ENCODE results near the gene VPS37B.
"Not testable (repeated sequence)": the region's sequence is repeated elsewhere in the genome, so short reads cannot be mapped to it uniquely, and the experiment has no call there.

The VPS37B gene

GRCh38 chr12:122905258-122905657 is 9.3 kb upstream of the VPS37B start:
- not testable (repeated sequence) for DNase-seq (ENCODE audit: low spot score)

DNA sequence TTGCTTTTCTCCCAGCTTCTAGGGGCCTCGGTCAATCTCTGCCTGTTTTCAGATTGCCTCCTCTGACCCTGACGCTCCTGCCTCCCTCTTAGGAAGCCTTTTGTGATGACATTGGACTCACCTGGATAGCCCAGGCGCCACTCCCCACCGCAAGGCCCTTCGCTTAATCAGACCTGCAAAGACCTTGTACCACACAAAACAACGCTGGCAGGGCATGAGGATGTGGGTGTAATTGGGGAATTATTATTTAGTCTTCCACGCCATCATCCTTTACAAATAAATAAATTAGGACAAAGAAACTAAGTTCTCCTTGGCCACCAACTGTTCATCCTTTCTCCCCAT is 7.7 kb upstream of the VPS37B start:
- no peak for DNase-seq (ENCODE audit: low spot score)

GRCh38 chr12:122902854-122903692 is 7.1 kb upstream of the VPS37B start:
- no peak for DNase-seq (ENCODE audit: low spot score)

GRCh38 chr12:122899887-122900286 is 4.0 kb upstream of the VPS37B start:
- DNase-seq (ENCODE audit: low spot score): no peak

GRCh38 chr12:122896662-122897061 is 738 bp upstream of the VPS37B start:
- DNase-seq (ENCODE audit: low spot score): no peak

GRCh38 chr12:122895320-122895703 is 612 bp downstream of the VPS37B start:
- no peak for DNase-seq (ENCODE audit: low spot score)

DNA sequence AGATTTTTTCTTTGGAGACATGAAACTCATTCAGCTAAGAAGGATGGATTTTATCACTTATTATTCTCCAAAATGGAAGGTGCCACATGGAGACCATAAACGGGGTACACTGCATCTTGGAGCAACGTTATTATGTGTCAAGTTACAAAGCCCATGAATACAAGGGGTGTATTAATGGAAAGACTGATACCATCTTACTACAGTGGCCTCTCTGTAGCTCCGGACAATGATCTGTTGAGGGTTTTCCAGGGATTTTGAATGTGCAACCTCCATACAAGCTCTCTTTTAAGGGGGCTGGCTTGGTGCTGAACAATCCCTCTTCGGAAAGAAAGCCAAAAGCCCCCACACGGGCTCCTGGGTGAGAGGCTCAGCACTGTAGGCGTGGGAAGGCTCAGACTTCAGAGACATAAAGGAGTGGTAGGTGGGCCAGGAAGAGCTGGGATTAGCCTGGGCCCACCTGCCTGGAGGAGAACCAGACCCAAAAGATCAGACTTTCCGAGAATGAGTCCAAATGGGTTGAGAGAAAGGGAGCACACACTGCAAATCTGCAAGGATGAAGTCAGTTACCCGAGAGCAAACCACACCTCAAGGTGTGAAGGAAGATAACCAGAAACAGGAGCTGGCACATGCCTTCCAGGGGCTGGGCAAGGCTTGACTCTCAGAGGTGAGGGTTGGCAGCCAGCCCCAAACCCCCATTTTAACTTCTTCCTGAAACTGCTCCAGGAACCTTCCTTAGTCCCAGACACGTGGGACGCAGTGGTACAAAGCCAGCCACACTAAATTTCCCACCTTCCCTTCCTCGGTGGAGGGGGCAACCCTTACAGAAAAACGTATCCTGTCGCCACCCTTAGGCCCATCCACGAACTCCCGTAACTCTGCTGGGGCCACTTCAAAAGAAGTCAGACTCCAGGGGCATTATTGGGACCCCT is 1.5 kb downstream of the VPS37B start:
- DNase-seq (ENCODE audit: low spot score): no peak

DNA sequence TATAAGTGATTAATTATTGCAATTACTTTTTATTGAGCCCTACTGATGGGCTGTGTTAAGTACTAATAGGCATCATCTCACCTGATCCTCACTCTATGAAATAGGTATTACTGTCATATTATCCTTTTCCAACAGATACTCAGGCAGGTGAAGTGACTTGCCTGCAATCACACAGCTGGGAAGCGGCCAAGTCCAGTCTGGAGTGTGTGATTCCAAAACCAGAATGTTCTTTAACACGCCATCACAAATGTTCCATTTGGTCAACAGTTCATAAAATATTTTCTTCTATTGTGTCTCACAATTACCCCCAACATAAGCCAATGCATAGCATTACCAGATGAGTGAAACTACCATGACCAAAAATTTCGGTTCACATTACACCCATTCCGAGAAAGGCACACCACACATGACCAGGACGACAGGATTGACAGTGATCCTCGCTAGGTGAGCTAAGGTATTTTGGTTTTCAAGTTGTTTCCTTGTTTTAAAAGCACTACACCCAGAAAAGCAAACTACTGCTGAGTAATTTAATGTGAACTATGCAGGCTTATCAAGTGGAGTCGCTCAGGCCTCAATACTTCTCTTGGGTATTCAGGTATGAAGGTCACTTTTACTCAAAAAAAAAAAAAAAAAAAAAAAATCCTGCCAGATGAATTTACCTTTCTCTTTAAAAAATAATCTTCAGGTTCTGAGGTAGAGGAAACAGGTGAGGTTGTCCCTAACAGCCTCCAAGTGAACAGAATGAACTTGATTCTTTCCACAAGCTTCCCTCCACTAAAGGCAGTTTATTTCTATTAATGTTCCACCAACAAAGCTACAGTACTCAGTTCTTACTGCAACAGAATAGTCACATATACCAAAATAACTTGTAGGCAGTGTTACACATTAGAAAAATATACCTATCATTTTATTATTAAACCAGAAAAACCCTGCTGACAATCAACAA is 2.4 kb downstream of the VPS37B start:
- DNase-seq (ENCODE audit: low spot score): no peak

DNA sequence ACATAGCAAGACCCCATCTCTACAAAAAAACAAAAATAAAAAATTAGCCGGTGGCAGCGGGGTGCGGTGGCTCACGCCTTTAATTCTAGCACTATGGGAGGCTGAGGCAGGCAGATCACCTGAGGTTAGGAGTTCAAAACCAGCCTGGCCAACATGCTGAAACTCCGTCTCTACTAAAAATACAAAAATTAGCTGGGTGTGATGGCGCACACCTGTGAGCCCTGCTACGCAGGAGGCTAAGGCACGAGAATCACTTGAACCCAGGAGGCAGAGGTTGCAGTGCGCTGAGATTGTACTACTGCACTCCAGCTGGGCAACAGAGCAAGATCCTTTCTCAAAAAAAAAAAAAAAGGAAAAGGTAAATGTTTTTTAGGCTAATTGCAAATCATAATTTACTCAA is 3.2 kb downstream of the VPS37B start:
- DNase-seq (ENCODE audit: low spot score): not testable (repeated sequence)

DNA sequence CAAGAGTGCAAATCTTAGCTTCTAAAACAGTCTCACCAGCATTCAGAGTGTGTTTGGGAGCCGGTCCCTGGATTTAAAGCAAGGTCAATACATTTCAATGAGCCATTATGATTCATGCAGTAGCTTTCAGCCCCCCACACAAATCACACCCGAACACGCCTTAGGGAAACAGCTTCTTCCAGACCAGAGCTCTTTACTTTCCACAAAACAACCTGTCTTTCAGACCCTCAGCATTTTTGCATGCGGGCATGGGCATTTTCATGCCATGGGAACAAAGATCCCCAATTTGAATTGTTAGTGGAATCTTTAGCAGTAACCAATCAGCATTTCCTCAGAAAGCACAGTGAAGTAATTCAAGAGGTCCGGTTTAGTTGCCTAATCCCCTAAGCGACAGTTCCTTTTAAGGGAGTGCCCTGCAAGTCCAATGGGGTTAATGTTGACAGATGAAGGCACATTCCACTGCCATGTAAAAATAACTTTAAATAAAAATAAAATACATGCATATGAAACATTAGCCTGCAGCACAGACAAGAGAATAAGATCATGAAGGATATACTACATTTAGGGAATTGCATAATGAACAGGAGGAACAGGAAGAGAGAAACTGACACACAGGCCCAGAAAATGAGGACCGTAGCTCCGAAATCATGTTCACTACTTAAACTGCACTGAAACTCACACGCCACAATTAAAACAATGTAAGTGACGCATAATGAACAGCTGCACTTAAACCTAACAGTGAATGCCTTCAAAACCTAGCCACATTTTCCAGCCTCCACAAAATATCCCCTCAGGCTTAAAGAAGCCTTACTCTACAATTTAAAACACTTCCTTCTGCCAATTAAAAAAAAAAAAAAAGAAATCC is 4.0 kb downstream of the VPS37B start:
- no peak for DNase-seq (ENCODE audit: low spot score)

- no peak for DNase-seq (ENCODE audit: low spot score)
Measured at GRCh38 chr12:122889761-122890520, 6.0 kb downstream of the VPS37B start.

GRCh38 chr12:122888232-122888752 is 7.6 kb downstream of the VPS37B start:
- DNase-seq (ENCODE audit: low spot score): peak; percentile 77

DNA sequence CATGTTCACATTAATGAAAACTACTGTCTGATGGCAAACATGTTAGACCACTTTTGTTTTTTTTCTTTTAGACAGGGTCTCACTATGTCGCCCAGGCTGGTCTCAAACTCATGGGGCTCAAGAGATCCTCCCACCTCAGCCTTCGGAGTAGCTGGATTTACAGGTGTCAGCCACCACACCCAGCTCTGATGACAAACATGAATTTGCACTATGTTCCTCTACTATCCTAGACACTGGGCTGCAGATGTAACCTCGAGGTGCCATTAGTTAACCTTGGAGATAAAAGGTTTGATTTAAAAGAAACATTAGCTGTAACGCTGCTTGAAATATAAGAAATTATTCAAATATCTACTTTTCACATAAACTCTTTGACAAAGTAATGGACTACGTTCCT is 8.1 kb downstream of the VPS37B start:
- no peak for DNase-seq (ENCODE audit: low spot score)

DNA sequence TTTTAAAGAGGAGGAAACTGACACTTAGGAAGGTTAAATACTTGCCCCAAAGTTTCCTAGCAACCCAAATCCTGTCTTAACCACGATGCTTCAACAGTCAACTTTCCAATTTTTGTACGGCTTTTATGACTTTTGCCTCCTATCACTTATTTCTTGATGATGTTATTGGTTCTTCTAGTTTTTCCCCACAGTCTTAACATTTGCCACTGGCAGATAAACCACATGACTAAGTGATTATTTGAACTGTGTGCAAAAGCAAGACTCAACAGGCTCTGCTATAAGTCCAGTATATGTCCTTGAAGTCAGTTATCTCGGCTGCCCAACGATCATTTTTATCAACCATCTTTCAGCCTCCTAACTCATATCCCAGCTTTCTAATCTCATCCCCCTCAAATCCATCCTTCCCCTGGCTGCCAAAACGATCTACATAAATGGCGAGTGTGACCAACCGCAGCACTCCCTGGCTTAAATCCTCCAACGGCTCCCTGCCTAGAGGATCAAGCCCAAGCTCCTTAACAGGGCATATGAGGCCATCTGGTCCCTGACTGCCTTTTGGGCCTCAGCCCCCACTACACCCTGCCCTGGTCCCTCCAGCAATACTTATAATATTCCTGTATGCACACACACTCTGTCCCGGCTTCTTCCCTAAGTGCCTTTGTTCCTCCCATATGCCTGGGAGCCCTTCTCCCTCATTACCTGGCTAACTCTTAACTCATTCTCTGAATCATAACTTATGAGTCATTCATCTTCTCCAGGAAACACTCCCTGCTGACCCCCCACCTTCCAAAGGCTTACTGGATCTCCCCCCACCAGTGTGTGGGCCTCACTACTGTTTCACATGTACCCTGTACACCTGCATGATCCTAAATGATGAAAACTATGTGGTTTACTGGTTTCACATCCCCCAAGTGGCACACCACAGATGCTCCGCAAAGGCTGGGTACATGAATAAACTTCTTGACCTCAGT is 8.8 kb downstream of the VPS37B start:
- DNase-seq (ENCODE audit: low spot score): peak; percentile 61

DNA sequence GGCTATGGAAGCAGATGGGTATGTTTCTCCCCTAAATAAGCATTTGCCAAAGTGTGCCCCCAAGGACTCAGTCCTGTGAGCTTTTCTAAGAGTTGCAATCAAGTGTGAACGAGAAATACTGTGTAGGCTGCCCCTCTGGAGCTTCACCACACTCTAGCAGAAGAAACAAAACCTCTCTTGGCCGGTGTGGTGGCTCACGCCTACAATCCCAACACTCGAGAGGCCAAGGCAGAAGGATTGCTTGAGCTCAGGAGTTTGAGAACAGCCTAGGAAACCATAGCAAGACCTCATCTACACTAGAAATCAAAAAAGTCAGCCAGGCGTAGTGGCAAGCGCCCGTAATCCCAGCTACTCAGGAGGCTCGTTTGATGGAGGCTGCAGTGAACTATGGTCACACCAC is 9.8 kb downstream of the VPS37B start:
- DNase-seq (ENCODE audit: low spot score): no peak

GRCh38 chr12:122884860-122885259 is 11.1 kb downstream of the VPS37B start:
- DNase-seq (ENCODE audit: low spot score): no peak

DNA sequence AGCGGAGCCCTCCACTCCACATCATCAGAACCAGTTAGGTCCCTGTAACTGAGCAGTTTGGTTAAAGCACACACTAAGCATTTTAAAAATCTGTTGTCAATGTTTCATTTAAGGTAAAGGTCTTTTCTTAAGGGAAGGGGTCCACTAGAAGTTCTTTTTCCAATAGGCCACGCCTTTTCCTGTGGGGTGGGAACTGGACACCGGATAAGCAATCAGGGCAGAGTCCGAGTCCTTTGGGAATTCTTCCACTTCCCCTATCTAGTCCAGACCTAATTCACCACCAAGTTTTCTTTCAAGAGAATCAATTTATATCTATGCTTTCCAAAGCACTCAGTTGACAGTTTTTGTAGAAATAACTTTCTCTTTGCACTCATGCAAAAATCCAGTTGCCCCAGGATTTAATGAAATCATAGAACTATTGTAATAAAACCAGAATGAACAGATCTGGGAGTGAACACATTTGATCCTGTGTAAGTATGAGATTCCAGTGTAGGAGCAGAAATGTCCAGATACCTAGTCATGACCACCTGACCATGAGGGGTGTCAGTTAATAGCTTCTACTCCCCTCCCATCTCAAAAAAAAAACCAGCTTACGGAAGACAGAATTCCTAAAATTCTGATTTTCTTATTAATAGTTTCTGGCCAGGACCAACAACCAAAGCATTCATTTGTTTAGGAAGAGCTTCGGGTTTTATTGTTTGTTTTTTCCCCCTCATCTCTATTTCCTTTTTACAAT is 11.7 kb downstream of the VPS37B start:
- DNase-seq (ENCODE audit: low spot score): no peak

GRCh38 chr12:122882908-122883558 is 12.9 kb downstream of the VPS37B start:
- no peak for DNase-seq (ENCODE audit: low spot score)

All from kidney capillary endothelial cell (primary cell).